ENCODE data around the gene DPP8. TPM values are rescaled to one million over a fixed set of nuclear protein-coding genes. Genes with fewer than 3 reads are reported as not detected.

Gene DPP8
- total and polyA plus RNA-seq, 2 donors (not counting 1 experiment from before 2014, with no cell fraction given): 17.1 to 65.2 TPM

DNA sequence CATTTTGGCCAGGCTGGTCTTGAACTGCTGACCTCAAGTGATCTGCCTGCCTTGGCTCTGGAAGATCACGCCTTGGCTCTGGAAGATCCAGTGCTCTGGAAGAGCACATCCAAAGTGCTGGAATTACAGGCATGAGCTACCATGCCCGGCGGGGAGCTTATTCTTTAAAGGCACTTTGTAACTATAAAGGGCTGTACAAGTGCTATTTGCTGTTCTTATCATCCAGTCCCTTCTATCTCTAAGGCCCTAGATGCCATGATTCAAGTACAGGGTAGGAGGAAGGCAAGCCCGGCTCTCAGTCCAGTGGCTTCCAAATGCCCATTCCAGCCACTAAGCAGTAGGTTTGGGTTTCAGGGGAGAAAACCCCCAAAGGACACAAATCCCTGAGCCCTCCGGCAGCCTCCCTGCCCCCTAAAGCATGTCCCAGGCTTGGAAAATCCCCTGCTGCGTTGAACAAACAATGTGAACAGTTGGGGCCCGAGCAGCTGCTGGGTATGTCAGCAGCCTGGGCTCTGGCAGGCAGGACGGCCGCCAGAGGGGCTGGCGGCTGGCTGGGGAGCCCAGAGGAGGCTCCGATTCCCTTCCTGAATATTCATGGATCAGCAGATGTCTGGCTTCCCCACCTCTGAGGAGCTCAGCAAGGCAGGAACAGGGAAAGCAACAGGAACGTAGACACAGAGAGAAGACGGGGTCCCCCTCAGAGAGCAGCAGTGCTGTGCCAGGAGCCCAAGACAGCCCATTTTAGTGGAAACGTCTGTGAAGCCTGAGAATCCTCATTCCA is 102.5 kb downstream of the DPP8 start:
- no peak overlapping the region for H3K4me2 ChIP-seq (replicated peaks; ENCODE audit: low read depth, low read length, poor library complexity, severe bottlenecking)
- 80% methylated on average over 11 of the region's 14 CpGs for WGBS (ENCODE audit: insufficient coverage)
- no peaks in the 10 kb centered on the region for H4K20me1 ChIP-seq (ENCODE audit: control insufficient read depth, insufficient read depth, low read length, poor library complexity, severe bottlenecking)
- ATAC-seq (ENCODE audit: low read depth): no peak
- TF ChIP-seq, protein P1, sequence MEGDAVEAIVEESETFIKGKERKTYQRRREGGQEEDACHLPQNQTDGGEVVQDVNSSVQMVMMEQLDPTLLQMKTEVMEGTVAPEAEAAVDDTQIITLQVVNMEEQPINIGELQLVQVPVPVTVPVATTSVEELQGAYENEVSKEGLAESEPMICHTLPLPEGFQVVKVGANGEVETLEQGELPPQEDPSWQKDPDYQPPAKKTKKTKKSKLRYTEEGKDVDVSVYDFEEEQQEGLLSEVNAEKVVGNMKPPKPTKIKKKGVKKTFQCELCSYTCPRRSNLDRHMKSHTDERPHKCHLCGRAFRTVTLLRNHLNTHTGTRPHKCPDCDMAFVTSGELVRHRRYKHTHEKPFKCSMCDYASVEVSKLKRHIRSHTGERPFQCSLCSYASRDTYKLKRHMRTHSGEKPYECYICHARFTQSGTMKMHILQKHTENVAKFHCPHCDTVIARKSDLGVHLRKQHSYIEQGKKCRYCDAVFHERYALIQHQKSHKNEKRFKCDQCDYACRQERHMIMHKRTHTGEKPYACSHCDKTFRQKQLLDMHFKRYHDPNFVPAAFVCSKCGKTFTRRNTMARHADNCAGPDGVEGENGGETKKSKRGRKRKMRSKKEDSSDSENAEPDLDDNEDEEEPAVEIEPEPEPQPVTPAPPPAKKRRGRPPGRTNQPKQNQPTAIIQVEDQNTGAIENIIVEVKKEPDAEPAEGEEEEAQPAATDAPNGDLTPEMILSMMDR (IDR thresholded peaks at IDR 0.05): no peak
- TF ChIP-seq EZH2 (IDR thresholded peaks at IDR 0.05; ENCODE audit: borderline replicate concordance, insufficient read depth, low read depth, low read length, poor library complexity, severe bottlenecking): no peak
- H3K36me3 ChIP-seq (replicated peaks in 1 of 2; ENCODE audit: control extremely low read depth in 1 of 2, control insufficient read depth in 1 of 2, extremely low read depth in 1 of 2, insufficient read depth in 2 of 2, low read length in 1 of 2): no peaks in the 10 kb centered on the region
- Mint-ChIP-seq H3K4me1 (no peaks in the 10 kb centered on the region), H3K9me3 (ENCODE audit: insufficient read depth) (no peaks in the 10 kb centered on the region), H3K27me3 (peaks cover 49% of the 10 kb centered on the region), H3K4me3 (no peak overlapping the region), H3K27ac (no peak overlapping the region)
- H3K27me3 ChIP-seq (replicated peaks in 1 of 4; ENCODE audit: control extremely low read depth in 1 of 4, control insufficient read depth in 3 of 4, insufficient read depth in 4 of 4, low read length in 3 of 4): peaks cover 0 to 27% (median 0%) of the 10 kb centered on the region in 4 experiments
- no peaks in the 10 kb centered on the region for H3K79me2 ChIP-seq (ENCODE audit: control insufficient read depth, insufficient read depth, low read length)
- intact Hi-C loops (cut with micrococcal nuclease): no loop called here
- no peak for DNase-seq
- no peak overlapping the region for H3K4me3 ChIP-seq (ENCODE audit: control extremely low read depth in 1 of 5, extremely low read depth in 1 of 5, insufficient read depth in 1 of 5, low read depth in 2 of 5, low read length in 4 of 5)
- CTCF ChIA-PET: no interaction called here
- H3K9me3 ChIP-seq (ENCODE audit: control extremely low read depth in 1 of 3, control insufficient read depth in 2 of 3, insufficient read depth in 1 of 3, low read length in 2 of 3): no peaks in the 10 kb centered on the region
- POLR2A ChIA-PET: no interaction called here
- no peak overlapping the region for H3K27ac ChIP-seq (ENCODE audit: low read length in 2 of 2)
- H3K9ac ChIP-seq (ENCODE audit: low read length): no peak overlapping the region
- no peak overlapping the region for H2AFZ ChIP-seq (ENCODE audit: insufficient read depth, low read depth, low read length, poor library complexity, severe bottlenecking)
- no peaks in the 10 kb centered on the region for H3K4me1 ChIP-seq (ENCODE audit: control insufficient read depth in 2 of 2, insufficient read depth in 2 of 2, low read length in 2 of 2)

DNA sequence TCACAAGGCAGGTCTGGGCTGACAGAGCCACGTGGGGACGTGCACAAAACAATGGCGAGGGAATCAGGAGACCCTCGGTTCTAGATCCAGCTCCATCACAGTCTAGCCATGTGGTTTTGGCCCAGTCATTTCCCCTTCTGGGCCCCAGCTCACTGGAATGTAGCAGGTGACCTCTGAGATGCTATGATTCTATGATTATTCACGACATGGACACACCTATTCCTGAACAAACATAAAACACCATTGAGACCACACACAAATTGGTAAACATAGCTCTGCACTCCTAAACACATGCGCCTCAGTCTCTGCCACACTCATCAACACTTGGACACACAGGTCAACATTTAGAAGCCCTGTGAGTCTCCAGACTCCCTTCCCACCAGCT is 103.7 kb downstream of the DPP8 start:
- no peak overlapping the region for H3K4me3 ChIP-seq (ENCODE audit: control extremely low read depth in 1 of 5, extremely low read depth in 1 of 5, insufficient read depth in 1 of 5, low read depth in 2 of 5, low read length in 4 of 5)
- no peak overlapping the region for H3K27ac ChIP-seq (ENCODE audit: low read length in 2 of 2)
- peaks cover 0 to 40% (median 2%) of the 10 kb centered on the region in 4 experiments for H3K27me3 ChIP-seq (replicated peaks in 1 of 4; ENCODE audit: control extremely low read depth in 1 of 4, control insufficient read depth in 3 of 4, insufficient read depth in 4 of 4, low read length in 3 of 4)
- ChIA-PET CTCF (interaction anchor here (1.2 kb wide), 1 partner anchor 29 kb away, joined by 3 read pairs; no protein-coding TSS in a partner anchor), POLR2A (no interaction called here)
- Mint-ChIP-seq H3K9me3 (ENCODE audit: insufficient read depth) (no peaks in the 10 kb centered on the region), H3K27ac (no peak overlapping the region), H3K4me1 (peaks cover 10% of the 10 kb centered on the region), H3K4me3 (no peak overlapping the region), H3K27me3 (peaks cover 38% of the 10 kb centered on the region)
- DNase-seq (no peak), ATAC-seq (ENCODE audit: low read depth) (no peak)
- 92% methylated on average over 5 of the region's 6 CpGs for WGBS (ENCODE audit: insufficient coverage)
- TF ChIP-seq, protein P1 (IDR thresholded peaks at IDR 0.05): no peak
- TF ChIP-seq EZH2 (IDR thresholded peaks at IDR 0.05; ENCODE audit: borderline replicate concordance, insufficient read depth, low read depth, low read length, poor library complexity, severe bottlenecking): no peak
- H3K36me3 ChIP-seq (replicated peaks in 1 of 2; ENCODE audit: control extremely low read depth in 1 of 2, control insufficient read depth in 1 of 2, extremely low read depth in 1 of 2, insufficient read depth in 2 of 2, low read length in 1 of 2): no peaks in the 10 kb centered on the region
- no peaks in the 10 kb centered on the region for H4K20me1 ChIP-seq (ENCODE audit: control insufficient read depth, insufficient read depth, low read length, poor library complexity, severe bottlenecking)
- H3K9me3 ChIP-seq (ENCODE audit: control extremely low read depth in 1 of 3, control insufficient read depth in 2 of 3, insufficient read depth in 1 of 3, low read length in 2 of 3): no peaks in the 10 kb centered on the region
- H2AFZ ChIP-seq (ENCODE audit: insufficient read depth, low read depth, low read length, poor library complexity, severe bottlenecking): no peak overlapping the region
- peaks cover 8 to 11% of the 10 kb centered on the region in 2 donors for H3K4me1 ChIP-seq (ENCODE audit: control insufficient read depth in 2 of 2, insufficient read depth in 2 of 2, low read length in 2 of 2)
- no peaks in the 10 kb centered on the region for H3K79me2 ChIP-seq (ENCODE audit: control insufficient read depth, insufficient read depth, low read length)
- no peak overlapping the region for H3K9ac ChIP-seq (ENCODE audit: low read length)
- no peak overlapping the region for H3K4me2 ChIP-seq (replicated peaks; ENCODE audit: low read depth, low read length, poor library complexity, severe bottlenecking)
- intact Hi-C loops (cut with micrococcal nuclease): no loop called here

Data from B cell (primary cell).